H9 (cell line): ENCODE measurements around the gene TMEM191C. TPM values are rescaled to one million over a fixed set of nuclear protein-coding genes. Genes with fewer than 3 reads are reported as not detected.
A peak's percentile ranks its signal among the peaks of the same experiment; 100 is the strongest.

Experiments used
- DNase-seq: peaks from one replicate; pipeline ENCODE4 v3.0.0-alpha.2; 2017
- H2AFZ ChIP-seq: one replicate; pipeline ENCODE4 v1.6.1; 2013; ENCODE audit warnings: mild to moderate bottlenecking, low read length, control low read depth, moderate library complexity
- H2AK5ac ChIP-seq: 2 replicates; pipeline ENCODE4 v1.6.1; 2013; ENCODE audit warnings: low read length, control low read depth, mixed read lengths; ENCODE audit not compliant: insufficient read length
- H2BK120ac ChIP-seq: one replicate; pipeline ENCODE4 v1.6.1; 2013; ENCODE audit warnings: low read depth, mild to moderate bottlenecking, low read length, control low read depth, inconsistent platforms; ENCODE audit not compliant: poor library complexity, severe bottlenecking
- H2BK12ac ChIP-seq: 2 replicates; pipeline ENCODE4 v1.6.1; 2013; ENCODE audit warnings: low read length, control low read depth, mixed read lengths, low read depth; ENCODE audit not compliant: insufficient read length
- H2BK15ac ChIP-seq: 2 replicates; pipeline ENCODE4 v1.6.1; 2013; ENCODE audit warnings: low read depth, low read length, control low read depth
- H2BK20ac ChIP-seq: one replicate; pipeline ENCODE4 v1.6.1; 2013; ENCODE audit warnings: low read depth, mild to moderate bottlenecking, low read length, control low read depth, inconsistent platforms; ENCODE audit not compliant: poor library complexity, severe bottlenecking
- H2BK5ac ChIP-seq: 2 replicates; pipeline ENCODE4 v1.6.1; 2013; ENCODE audit warnings: low read length, control low read depth, mixed read lengths; ENCODE audit not compliant: insufficient read length
- H3K14ac ChIP-seq: 2 replicates; pipeline ENCODE4 v1.6.1; 2013; ENCODE audit warnings: low read length, control low read depth; ENCODE audit not compliant: insufficient read depth
- H3K18ac ChIP-seq: 2 replicates; pipeline ENCODE4 v1.6.1; 2013; ENCODE audit warnings: low read depth, mild to moderate bottlenecking, mixed read lengths, low read length, control low read depth; ENCODE audit not compliant: insufficient read length
- H3K23ac ChIP-seq: 2 replicates; pipeline ENCODE4 v1.6.1; 2013; ENCODE audit warnings: low read length, control low read depth, mixed read lengths, low read depth; ENCODE audit not compliant: insufficient read length
- H3K23me2 ChIP-seq: 2 replicates; pipeline ENCODE4 v1.6.1; 2013; ENCODE audit warnings: low read depth, mild to moderate bottlenecking, mixed read lengths, low read length, control low read depth; ENCODE audit not compliant: insufficient read length, poor library complexity, severe bottlenecking
- H3K27ac ChIP-seq: 2 replicates; pipeline ENCODE4 v1.5.1; 2013; ENCODE audit warnings: low read length, control low read depth, mixed read lengths, low read depth; ENCODE audit not compliant: insufficient read length
- H3K27me3 ChIP-seq: 2 replicates; pipeline ENCODE4 v1.6.1; 2013; ENCODE audit warnings: low read length, control low read depth, inconsistent platforms; ENCODE audit not compliant: insufficient read depth
- H3K4ac ChIP-seq: 2 replicates; pipeline ENCODE4 v1.6.1; 2013; ENCODE audit warnings: low read depth, mild to moderate bottlenecking, control low read depth, inconsistent platforms, low read length, moderate library complexity
- H3K4me1 ChIP-seq: 2 replicates; pipeline ENCODE4 v1.6.1; 2013; ENCODE audit warnings: low read length, control low read depth, inconsistent platforms; ENCODE audit not compliant: insufficient read depth
- H3K4me2 ChIP-seq: 2 replicates; pipeline ENCODE4 v1.6.1; 2013; ENCODE audit warnings: low read length, control low read depth, mixed read lengths; ENCODE audit not compliant: insufficient read length, insufficient read depth
- H3K56ac ChIP-seq: 2 replicates; pipeline ENCODE4 v1.6.1; 2013; ENCODE audit warnings: low read depth, mild to moderate bottlenecking, mixed read lengths, low read length, control low read depth; ENCODE audit not compliant: insufficient read length
- H3K79me1 ChIP-seq: 2 replicates; pipeline ENCODE4 v1.6.1; 2013; ENCODE audit warnings: low read depth, mild to moderate bottlenecking, moderate library complexity, low read length, control low read depth, inconsistent platforms; ENCODE audit not compliant: insufficient read depth, poor library complexity, severe bottlenecking
- H3K79me2 ChIP-seq: 2 replicates; pipeline ENCODE4 v1.6.1; 2013; ENCODE audit warnings: low read length, control low read depth, inconsistent platforms; ENCODE audit not compliant: insufficient read depth
- H3K9ac ChIP-seq: 2 replicates; pipeline ENCODE4 v1.6.1; 2013; ENCODE audit warnings: low read length, control low read depth, mixed read lengths; ENCODE audit not compliant: insufficient read length; ENCODE audit errors: extremely low read depth
- H3K9me3 ChIP-seq: one replicate; pipeline ENCODE4 v1.6.1; 2013; ENCODE audit warnings: low read depth, low read length, inconsistent platforms; ENCODE audit not compliant: control insufficient read depth
- H3T11ph ChIP-seq: one replicate; pipeline ENCODE4 v1.6.1; 2013; ENCODE audit warnings: mild to moderate bottlenecking, low read length, control low read depth, inconsistent platforms
- H4K20me1 ChIP-seq: one replicate; pipeline ENCODE4 v1.6.1; 2013; ENCODE audit not compliant: control insufficient read depth, insufficient read length, insufficient read depth
- H4K5ac ChIP-seq: 2 replicates; pipeline ENCODE4 v1.6.1; 2013; ENCODE audit warnings: low read depth, mild to moderate bottlenecking, mixed read lengths, low read length, control low read depth; ENCODE audit not compliant: insufficient read length
- H4K8ac ChIP-seq: replicated peaks from 2 replicates; pipeline ENCODE4 v1.6.1; 2013; ENCODE audit warnings: low read length, control low read depth, mixed read lengths, low read depth; ENCODE audit not compliant: insufficient read length
- H4K91ac ChIP-seq: 2 replicates; pipeline ENCODE4 v1.6.1; 2013; ENCODE audit warnings: low read depth, mild to moderate bottlenecking, moderate library complexity, mixed read lengths, low read length, control low read depth; ENCODE audit not compliant: insufficient read length
- H3K27ac Mint-ChIP-seq, 3 experiments: 2 replicates in 2 of 3; 3 replicates in 1 of 3; pipeline ENCODE4 v1.8.0; 2020 to 2021; ENCODE audit warnings: mixed read lengths in 3 of 3, mild to moderate bottlenecking in 1 of 3, moderate library complexity in 1 of 3
- H3K27me3 Mint-ChIP-seq: 2 replicates; pipeline ENCODE4 v1.8.0; 2021; ENCODE audit warnings: low read depth, mild to moderate bottlenecking, moderate library complexity, mixed read lengths
- H3K36me3 Mint-ChIP-seq, 3 experiments: 2 replicates in 2 of 3; 3 replicates in 1 of 3; pipeline ENCODE4 v1.8.0; 2020 to 2021; ENCODE audit warnings: low read depth in 3 of 3, mixed read lengths in 3 of 3; ENCODE audit not compliant: insufficient read depth in 1 of 3
- H3K4me1 Mint-ChIP-seq, 2 experiments: 2 replicates each; pipeline ENCODE4 v1.8.0; 2020; ENCODE audit warnings: mixed read lengths in 2 of 2
- H3K4me3 Mint-ChIP-seq, 2 experiments: 2 replicates in 1 of 2; 3 replicates in 1 of 2; pipeline ENCODE4 v1.8.0; 2020 to 2021; ENCODE audit warnings: mild to moderate bottlenecking in 2 of 2, mixed read lengths in 2 of 2, moderate library complexity in 1 of 2
- H3K9me3 Mint-ChIP-seq, 2 experiments: 2 replicates in 1 of 2; 3 replicates in 1 of 2; pipeline ENCODE4 v1.8.0; 2020; ENCODE audit warnings: mild to moderate bottlenecking in 2 of 2, mixed read lengths in 2 of 2, moderate library complexity in 1 of 2
- WGBS: extraction: QIAGEN DNeasy Blood & Tissue Kit; methylation state at CpG from one replicate; pipeline ENCODE4 v1.1.7; 2013; ENCODE audit warnings: missing lambda C conversion rate, low lambda C conversion rate, mixed read lengths; ENCODE audit not compliant: insufficient read length; ENCODE audit errors: extremely low coverage; 5-methylcytosine and 5-hydroxymethylcytosine counted together
- total RNA-seq: library from RNA; stranded (reverse); gene quantifications from 2 replicates; pipeline ENCODE4 v1.2.1, GENCODE V29; 2021
- TF ChIP-seq, protein P1 (sequence below): fragments of 200-600 bp; sonication (generic); conservative IDR thresholded peaks from 3 replicates; pipeline ENCODE4 v1.8.0; 2021; ENCODE audit warnings: antibody characterized with exemption, mild to moderate bottlenecking

TMEM191C gene
- total RNA-seq, 1 experiment from 2014 or later = 4.2 TPM

- Histone ChIP-seq H3T11ph (no peak overlapping the region), H3K4ac (no peak overlapping the region), H3K14ac (no peak overlapping the region), H2BK12ac (no peak overlapping the region), H2BK120ac (no peak overlapping the region), H2AK5ac (no peak overlapping the region), H3K79me2 (no peaks in the 10 kb centered on the region; the same call in 1 of the 2 replicates), H4K5ac (no peak overlapping the region), H3K9me3 (no peaks in the 10 kb centered on the region), H3K9ac (no peak overlapping the region), H3K23me2 (no peaks in the 10 kb centered on the region), H4K91ac (no peak overlapping the region), H3K18ac (no peak overlapping the region), H3K79me1 (peaks cover 5% of the 10 kb centered on the region), H2BK15ac (no peak overlapping the region), H4K20me1 (no peaks in the 10 kb centered on the region), H3K27me3 (no peaks in the 10 kb centered on the region), H3K4me2 (no peak overlapping the region), H2BK5ac (no peak overlapping the region), H2AFZ (no peak overlapping the region), H4K8ac (no peak overlapping the region), H3K4me1 (no peaks in the 10 kb centered on the region; the same call in 1 of the 2 replicates), H3K27ac (no peak overlapping the region), H3K56ac (no peak overlapping the region), H2BK20ac (no peak overlapping the region), H3K23ac (no peak overlapping the region)
- Mint-ChIP-seq H3K4me3 (no peak overlapping the region), H3K27ac (peak overlapping the region in 1 of 3 experiments; percentile 32; a peak in 1 of 7 replicates), H3K9me3 (no peaks in the 10 kb centered on the region), H3K27me3 (no peaks in the 10 kb centered on the region), H3K36me3 (peaks cover 5 to 27% (median 21%) of the 10 kb centered on the region in 3 experiments; a peak in 6 of 7 replicates), H3K4me1 (peaks cover 13 to 30% of the 10 kb centered on the region in 2 experiments)
- no CpG with 5 or more reads among the region's 35 CpGs for WGBS
- DNase-seq = peak; percentile 22
- TF ChIP-seq, protein P1, sequence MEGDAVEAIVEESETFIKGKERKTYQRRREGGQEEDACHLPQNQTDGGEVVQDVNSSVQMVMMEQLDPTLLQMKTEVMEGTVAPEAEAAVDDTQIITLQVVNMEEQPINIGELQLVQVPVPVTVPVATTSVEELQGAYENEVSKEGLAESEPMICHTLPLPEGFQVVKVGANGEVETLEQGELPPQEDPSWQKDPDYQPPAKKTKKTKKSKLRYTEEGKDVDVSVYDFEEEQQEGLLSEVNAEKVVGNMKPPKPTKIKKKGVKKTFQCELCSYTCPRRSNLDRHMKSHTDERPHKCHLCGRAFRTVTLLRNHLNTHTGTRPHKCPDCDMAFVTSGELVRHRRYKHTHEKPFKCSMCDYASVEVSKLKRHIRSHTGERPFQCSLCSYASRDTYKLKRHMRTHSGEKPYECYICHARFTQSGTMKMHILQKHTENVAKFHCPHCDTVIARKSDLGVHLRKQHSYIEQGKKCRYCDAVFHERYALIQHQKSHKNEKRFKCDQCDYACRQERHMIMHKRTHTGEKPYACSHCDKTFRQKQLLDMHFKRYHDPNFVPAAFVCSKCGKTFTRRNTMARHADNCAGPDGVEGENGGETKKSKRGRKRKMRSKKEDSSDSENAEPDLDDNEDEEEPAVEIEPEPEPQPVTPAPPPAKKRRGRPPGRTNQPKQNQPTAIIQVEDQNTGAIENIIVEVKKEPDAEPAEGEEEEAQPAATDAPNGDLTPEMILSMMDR = no peak
These were observed 22.3 kb upstream of the TMEM191C start for GRCh38 chr22:21444701-21445436.
